Measurements from ENCODE around the gene ARL15. TPM values are rescaled to one million over a fixed set of nuclear protein-coding genes. Genes with fewer than 3 reads are reported as not detected.

The ARL15 gene
- total RNA-seq, 1 experiment from 2014 or later: 13.0 TPM

- Histone ChIP-seq H2BK20ac (ENCODE audit: low read depth, low read length, poor library complexity, severe bottlenecking) (no peak overlapping the region), H3T11ph (ENCODE audit: low read length) (no peak overlapping the region), H3K4me2 (ENCODE audit: insufficient read depth, insufficient read length, low read length) (no peak overlapping the region), H3K4me1 (ENCODE audit: insufficient read depth, low read length) (peaks cover 12% of the 10 kb centered on the region), H4K5ac (ENCODE audit: insufficient read length, low read depth, low read length) (no peak overlapping the region), H2AFZ (ENCODE audit: low read length) (no peak overlapping the region), H2BK5ac (ENCODE audit: insufficient read length, low read length) (no peak overlapping the region), H4K20me1 (ENCODE audit: control insufficient read depth, insufficient read depth, insufficient read length) (no peaks in the 10 kb centered on the region), H3K56ac (ENCODE audit: insufficient read length, low read depth, low read length) (no peak overlapping the region), H2BK12ac (ENCODE audit: insufficient read length, low read depth, low read length) (no peak overlapping the region), H4K91ac (ENCODE audit: insufficient read length, low read depth, low read length) (no peak overlapping the region), H4K8ac (replicated peaks; ENCODE audit: insufficient read length, low read depth, low read length) (no peak overlapping the region), H3K4ac (ENCODE audit: low read depth, low read length) (no peak overlapping the region), H3K18ac (ENCODE audit: insufficient read length, low read depth, low read length) (no peak overlapping the region), H3K14ac (ENCODE audit: insufficient read depth, low read length) (no peak overlapping the region), H2BK15ac (ENCODE audit: low read depth, low read length) (no peak overlapping the region), H3K79me2 (ENCODE audit: insufficient read depth, low read length) (no peaks in the 10 kb centered on the region), H2AK5ac (ENCODE audit: insufficient read length, low read length) (no peak overlapping the region), H2BK120ac (ENCODE audit: low read depth, low read length, poor library complexity, severe bottlenecking) (no peak overlapping the region), H3K27ac (ENCODE audit: insufficient read length, low read depth, low read length) (no peak overlapping the region), H3K27me3 (ENCODE audit: insufficient read depth, low read length) (no peaks in the 10 kb centered on the region), H3K23ac (ENCODE audit: insufficient read length, low read depth, low read length) (no peak overlapping the region), H3K79me1 (ENCODE audit: insufficient read depth, low read depth, low read length, poor library complexity, severe bottlenecking) (no peaks in the 10 kb centered on the region), H3K9ac (ENCODE audit: extremely low read depth, insufficient read length, low read length) (no peak overlapping the region), H3K23me2 (ENCODE audit: insufficient read length, low read depth, low read length, poor library complexity, severe bottlenecking) (no peaks in the 10 kb centered on the region), H3K9me3 (ENCODE audit: control insufficient read depth, low read depth, low read length) (no peaks in the 10 kb centered on the region)
- Mint-ChIP-seq H3K27ac (no peak overlapping the region), H3K4me1 (peaks cover 42 to 52% of the 10 kb centered on the region in 2 experiments), H3K36me3 (ENCODE audit: insufficient read depth in 1 of 3, low read depth in 3 of 3) (peaks cover 0 to 5% (median 0%) of the 10 kb centered on the region in 3 experiments; a peak in 2 of 7 replicates), H3K9me3 (no peaks in the 10 kb centered on the region), H3K27me3 (ENCODE audit: low read depth) (no peaks in the 10 kb centered on the region), H3K4me3 (no peak overlapping the region)
- no peak for TF ChIP-seq CTCF (conservative IDR thresholded peaks at IDR 0.05)
- no peak for DNase-seq
- no CpG with 5 or more reads among the region's 2 CpGs for WGBS (ENCODE audit: extremely low coverage, insufficient read length, low lambda C conversion rate)
Measured at GRCh38 chr5:54000011-54000410, 310.4 kb downstream of the ARL15 start.
